HG03139 (cell line): ENCODE measurements around the gene TEDDM1.

Experiments
- ATAC-seq: cut with Tn5 transposase; IDR thresholded peaks from one replicate; pipeline ENCODE4 v1.9.1; 2021; ENCODE audit not compliant: unreplicated experiment

Gene TEDDM1

DNA sequence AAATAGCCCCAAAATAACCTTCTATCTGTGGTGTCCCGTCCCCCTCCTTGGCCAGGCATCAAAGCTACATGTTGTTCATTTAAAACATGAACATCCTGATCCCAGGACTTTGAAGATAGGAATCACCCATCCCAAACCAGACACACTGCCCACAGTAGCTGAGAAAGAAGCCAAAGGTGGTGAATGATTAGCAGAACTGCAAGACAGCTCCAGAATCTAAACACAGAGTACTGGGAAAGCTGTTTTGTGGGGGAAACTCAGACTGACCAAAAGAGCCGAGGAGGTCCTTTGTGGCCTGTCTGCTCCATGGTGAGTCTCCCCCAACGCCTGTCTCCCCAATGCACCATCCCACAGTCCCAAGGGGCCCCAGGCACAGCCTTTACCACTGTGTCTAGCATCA, 7.3 kb upstream of the TEDDM1 start:
- no peak for ATAC-seq

DNA sequence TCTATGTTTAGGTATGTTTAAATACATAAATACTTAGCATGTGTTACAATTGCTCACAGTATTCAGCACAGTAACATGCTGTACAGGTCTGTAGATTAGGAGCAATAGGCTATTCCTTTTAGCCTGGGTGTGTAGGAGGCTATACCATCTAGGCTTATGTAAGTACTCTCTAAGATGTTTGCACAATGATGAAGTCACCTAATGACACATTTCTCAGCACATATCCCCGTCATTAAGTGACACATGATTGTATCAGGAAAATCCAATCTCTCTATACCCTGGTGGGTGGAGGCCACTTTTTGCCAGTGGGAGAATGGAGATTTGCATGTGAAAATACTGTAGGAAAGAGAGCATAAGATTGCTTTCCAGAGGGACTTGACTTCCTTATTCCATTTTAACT, 5.5 kb upstream of the TEDDM1 start:
- ATAC-seq: no peak

DNA sequence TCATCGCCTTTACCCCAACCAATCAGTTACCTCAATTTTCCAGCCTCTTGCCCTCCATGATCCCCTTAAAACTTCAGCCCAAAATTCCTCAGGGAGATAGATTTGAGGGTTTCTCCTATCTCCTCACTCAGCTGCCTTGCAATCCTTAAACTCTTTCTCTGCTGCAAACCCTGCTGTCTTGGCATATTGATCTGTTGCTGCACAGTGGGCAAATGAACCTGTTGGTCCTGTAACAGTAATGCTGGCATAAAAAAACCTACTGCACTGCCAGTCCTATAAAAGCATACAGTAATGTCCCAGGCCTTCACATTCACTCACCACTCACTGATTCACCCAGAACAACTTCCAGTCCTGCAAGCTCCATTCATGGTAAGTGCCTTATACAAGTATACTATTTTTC, 5.1 kb upstream of the TEDDM1 start:
- no peak for ATAC-seq

DNA sequence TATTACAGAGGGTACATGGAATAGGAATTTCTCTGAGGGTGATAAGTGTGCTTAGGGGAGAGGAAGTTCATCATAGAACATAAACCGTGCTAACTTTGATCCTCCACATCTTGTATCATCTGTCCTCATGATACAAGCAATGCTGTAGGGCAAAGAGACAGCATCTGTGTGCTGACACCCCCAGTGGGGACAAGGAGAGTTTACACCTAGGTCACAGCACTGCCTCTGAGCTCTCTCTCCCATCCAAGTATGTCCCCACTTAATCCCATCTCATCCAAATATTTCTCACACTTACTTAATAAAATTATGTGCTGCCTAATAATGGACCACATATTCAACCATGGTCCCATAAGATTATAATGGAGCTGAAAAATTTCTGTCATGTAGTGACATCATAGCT, 4.3 kb upstream of the TEDDM1 start:
- no peak for ATAC-seq

DNA sequence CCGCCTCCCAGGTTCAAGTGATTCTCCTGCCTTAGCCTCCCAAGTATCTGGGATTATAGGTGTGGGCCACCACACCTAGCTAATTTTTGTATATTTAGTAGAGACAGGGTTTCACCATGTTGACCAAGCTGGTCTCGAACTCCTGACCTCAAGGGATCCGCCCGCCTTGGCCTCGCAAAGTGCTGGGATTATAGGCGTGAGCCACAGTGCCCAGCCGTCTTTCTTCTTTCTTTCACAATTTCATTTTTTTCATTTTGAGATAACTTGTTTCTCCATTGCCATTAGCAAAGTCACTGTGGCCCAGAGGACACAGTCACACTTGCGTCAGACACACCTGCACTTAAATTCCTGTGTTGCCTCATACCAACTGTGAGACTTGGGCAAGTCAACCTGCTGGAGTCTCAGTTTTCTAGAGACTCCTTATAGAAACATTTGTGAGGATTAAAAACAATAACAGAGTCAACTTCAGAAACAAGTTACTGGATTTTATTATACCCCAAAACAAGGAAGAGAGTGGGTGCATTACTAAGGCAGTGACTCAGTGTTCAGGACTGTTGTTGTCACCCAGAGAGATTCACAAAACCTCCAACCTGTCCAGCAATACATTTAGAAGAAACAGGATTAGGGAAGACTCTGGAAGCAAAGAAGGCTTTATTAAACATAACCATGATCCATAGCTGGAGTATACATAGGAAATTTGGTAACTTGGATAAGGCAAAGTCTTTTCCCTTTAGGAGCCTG, 2.6 kb downstream of the TEDDM1 start:
- no peak for ATAC-seq

DNA sequence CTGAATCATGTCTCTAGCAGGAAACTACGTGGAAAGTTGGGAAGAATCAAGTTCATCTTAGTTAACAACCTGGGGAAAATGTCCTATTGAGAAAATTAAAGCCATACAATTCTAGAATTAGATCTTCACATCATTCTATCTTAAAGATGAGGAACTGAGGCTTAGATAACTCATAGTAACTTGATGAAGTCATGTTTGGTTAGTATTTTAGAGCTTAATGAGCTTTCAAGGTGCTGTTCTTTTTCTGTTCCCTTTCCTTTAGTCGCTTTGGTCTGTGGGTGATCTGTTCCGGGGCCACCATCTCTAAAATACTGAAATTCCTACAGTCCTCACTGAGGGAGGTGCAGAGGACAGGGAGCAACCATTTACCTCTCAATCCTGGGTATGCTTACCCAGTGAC, 4.6 kb downstream of the TEDDM1 start:
- ATAC-seq: no peak

DNA sequence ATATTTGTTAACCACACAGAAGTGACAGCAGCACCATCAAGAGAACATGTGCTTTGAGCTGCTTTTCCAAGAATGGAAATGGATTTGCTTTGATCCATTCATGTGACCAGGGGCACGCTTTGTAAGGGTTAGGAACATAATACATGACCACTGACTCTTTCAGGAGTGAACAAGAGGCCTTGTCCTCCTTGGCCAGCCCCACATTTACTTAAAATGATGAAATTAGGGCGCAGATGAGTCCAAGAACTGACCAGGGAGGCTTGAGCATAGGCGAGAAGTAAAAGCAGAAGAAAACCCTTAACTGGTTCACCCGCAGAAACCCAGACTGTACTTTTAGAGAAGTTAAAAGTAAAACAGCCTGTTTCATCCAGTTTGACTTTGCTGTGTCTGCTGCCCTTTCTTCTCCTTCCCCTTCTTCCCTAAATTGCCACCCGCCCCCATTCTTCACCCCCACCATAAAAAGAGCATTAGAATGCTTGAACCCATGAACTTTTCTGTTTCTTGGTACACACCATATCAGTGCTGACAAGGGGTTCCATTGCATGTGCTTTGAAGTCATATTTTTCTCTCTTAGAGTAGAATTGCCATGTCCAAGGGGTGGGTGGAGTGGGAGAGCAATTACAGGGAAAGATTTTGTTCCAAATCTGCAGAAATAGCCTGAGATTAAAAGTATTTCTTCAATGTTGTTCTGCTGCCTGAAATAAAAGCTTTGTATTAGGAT, 6.3 kb downstream of the TEDDM1 start:
- no peak for ATAC-seq

DNA sequence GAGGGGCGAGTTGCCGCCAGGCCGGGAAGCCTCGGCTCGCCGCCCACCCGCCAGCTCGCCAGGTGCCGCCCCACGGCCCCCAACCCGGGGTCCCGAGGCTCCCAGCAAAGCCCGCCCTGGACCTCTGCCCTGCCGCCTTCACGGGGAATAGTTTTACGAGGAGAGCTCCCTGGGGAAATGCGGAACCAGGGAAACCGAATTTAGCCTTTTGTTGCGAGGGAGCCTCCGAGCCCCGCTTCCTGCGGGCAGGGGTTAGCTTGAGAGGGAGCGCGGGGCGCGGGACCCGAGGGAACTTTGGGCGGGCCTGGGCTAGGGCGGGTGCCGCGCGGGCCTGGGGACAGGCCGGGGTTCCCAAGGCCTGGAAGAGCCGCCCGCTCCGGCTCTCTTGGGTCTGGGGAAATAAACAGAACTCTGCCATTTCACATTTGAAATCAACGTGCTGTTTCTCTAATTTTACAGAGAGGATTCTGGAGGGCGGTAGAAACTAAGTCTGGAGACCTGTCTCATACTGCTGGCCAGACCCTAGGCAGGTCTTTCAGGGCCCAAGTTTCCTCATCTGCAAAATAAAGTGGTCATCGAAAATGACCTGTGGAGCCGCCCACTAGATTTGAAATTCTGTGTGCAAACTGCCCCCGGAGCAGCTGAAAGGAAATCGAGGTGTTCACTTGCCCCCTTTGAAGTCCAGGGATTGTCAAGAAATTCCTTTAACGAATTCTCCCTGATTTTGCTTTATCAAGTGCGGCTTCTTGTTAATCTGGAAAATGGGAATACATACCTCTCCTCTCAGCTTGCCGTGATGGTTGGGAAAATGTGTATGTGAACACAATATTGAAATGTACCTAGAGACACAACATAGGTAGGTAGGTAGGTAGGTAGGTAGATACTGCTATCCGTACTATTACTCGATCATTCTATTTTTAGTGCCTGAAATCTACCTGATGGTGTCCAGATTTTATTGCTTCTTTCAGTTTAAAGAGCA, 8.1 kb downstream of the TEDDM1 start:
- peak; percentile 10 for ATAC-seq

DNA sequence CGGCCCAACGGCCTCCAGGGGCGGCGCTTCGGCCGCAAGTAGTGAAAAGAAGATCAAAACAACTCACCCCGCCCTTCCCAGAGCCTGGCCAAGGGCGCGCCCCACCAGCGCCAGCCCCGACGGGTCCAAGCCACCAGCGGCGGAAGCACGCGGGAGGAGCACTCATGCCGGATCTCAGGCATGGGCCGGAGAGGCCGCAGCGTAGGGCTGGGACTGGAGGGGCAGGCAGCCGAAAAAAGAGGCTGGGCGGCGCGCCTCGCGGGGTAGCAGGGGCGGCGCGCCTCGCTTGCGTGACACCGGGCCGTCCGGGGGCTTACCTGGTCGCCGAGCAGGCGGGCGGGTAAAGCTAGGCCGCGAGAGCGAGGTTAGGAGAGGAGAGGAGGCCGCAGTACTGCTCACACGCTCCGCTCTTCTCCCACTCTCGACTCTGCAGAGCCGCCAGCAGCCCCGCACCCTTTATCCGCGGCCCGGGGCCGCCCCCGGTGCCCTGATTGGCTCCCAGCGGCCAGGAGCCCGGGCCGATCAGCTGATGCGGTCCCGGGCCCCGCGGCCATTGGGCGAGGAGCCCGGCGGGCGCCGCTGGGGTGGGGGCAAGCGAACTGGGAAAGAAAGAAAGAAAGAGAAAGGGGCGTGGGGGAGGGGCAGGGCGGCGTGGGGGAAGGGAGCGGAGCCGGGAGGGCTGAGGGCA, 9.0 kb downstream of the TEDDM1 start, which contains the start of gene GLUL:
Gene GLUL, minus strand, starts transcription at position 429 of the 688 bp plus-strand sequence. CDS start 3,053 bp downstream, outside the sequence.
- peak; percentile 59 for ATAC-seq

DNA sequence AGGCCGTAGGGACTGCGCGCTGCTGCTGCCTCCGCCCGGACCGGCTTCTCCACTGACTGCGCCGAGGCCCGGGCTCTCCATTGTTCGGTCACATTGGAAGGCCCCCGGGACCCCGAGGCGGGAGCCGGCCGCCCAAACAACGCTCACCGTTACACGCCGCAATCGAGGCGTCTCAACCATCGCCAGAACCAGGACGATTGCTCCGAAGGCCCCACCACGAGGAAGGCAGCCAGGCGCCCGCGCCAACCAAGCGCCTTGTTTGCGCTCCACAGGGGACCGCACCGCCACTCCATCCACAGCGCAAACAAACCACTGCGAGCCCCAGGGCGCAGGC, 9.5 kb downstream of the TEDDM1 start:
- ATAC-seq: no peak

DNA sequence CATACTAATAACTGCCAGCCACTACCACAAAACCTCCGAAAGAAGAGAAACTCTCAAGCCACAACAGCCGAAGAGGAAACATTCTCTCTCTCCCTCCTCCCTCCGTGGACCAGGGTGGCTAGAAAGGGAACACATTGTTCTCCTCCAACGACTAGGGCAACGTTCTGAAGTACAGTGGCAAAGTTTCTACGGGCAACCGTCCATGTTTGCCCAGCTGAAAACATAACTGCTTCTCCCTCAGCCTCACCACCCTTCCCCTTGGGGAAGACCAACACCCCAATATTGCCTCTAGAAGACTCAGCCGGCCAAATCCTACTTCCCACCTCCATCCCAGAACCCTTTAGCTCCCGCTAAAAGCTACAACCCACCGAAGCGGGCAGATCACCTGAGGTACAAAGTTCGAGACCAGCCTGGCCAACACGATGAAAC, 10.8 kb downstream of the TEDDM1 start:
- ATAC-seq: no peak

DNA sequence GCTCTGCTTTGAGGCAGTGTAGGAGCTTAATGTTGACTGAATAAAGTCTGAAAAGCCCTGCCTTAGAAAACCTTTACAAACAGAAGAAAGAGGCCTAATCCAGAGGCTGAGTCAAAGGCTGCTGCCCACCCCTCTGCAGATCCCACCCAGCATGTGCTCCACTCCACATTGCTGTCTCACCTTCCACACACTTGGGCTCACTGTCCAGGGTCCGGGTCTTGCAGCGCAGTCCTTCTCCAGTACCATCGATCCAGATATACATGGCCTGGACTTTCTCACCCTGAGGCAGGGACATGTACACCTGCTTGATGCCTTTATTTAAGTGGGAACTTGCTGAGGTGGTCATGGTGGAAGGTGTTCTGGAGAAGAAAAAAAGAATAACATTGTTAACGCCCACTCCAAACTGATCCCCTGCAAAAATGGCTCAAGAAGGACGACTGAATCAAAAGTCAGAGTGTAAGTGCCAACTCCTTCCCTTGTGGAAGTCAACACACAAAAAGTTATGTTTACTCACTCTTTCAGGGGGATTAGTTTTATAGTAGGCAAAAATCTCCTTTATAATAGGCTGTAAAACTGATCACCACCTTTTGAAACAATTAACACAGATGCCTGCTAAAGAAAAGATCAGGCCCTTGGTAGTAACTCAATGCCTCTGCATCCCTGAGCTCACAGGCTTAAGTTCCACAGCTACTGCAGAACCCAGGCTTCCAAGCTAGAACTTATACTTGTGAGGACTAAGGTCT, 11.9 kb downstream of the TEDDM1 start:
- no peak for ATAC-seq

DNA sequence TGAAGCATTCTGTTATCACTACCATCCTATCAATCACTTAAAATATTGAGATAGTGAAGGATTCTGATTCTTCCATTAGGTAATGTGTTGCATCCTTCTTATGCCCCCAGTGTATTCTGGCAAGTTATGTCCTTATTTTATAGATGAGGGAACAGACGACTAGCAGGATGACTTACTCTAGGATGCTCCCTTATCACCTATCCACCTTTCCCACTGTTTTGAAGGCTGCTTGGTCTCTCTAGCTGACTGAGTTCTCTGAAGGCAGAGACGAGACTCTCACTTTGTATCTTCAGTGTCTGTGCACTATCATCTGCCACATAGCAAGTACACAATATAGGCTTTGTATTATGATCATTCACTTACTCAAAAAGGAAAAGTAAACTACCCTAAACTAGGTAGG, 12.9 kb downstream of the TEDDM1 start:
- no peak for ATAC-seq

DNA sequence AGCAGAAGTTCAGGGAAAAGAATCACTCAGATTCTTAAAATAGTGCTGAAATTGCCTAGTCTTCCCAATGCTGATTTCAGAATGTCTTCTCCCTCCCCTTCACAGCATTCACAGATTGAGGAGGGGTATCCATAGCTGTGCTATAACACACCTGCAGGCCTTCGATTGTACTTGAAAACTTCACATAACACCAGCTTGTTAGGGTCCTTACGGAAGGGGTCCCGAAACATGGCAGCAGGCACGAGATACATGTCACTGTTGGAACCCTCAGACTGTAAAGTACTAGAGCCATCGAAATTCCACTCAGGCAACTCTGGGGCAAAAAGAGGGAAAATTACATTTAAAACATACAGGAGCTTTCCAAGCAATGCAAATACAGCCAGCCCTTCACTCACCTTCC, 13.5 kb downstream of the TEDDM1 start:
- no peak for ATAC-seq

DNA sequence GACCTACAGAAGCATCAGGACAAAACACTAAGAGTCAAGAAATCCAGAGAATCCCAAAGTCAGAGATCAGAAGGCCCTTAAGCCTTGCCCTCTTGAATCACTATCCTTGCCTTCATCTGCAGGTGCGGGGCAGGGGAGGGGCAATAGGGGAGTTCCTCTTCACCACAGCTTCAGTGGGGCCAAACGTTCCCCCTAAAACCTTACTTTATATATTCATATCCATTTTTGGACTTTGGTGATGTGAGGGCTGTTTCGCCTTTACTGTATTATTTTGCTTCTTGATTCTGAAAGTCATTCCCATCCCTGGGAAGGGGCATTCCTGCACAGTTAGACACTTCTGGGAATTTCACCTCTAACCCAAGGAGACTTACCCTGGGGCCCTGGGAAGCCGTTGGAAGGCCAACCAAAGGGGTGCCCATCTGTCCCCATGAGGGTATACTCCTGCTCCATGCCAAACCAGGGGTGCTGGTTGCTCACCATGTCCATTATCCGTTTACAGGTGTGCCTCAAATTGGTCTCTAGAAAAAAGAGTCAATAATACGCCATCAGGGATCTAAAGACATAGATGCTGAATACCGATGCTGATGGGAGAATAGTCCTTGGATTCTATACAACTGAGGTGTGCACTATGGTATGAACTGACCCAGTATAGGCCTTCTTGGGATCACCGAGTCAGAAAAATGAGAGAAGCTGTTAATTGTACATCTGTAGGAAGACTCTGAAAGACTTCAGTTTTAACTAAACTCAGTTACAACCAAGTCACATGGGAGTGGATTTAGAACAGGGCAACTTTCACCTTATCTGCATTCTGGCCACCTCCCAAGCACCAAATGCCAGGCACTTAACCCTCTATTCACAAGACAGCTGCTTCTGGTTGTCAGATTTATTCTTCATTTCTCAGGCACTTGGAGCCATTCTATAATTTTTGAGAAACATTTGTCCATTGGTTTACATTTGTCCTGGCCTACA, 14.3 kb downstream of the TEDDM1 start:
- no peak for ATAC-seq

DNA sequence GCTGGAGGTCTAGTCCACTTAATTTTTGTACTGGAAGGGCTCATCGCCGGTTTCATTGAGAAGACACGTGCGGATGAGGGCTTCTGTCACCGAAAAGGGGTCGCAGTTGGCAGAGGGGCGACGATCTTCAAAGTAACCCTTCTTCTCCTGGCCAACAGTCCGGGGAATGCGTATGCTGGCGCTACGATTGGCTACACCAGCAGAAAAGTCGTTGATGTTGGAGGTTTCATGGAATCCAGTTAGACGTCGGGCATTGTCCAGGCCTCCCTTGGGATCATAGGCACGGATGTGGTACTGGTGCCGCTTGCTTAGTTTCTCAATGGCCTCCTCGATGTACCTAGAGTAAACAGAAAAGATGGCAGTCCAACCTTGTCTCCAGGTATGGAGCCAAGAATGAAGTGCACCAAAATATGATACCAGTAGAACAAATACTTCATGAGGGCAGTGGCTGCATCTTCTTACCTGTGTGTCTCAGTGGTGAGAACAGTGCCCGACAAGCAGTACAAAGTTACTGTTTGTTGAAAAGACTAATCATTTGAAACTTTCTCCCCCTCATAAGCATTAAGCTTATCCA, 16.0 kb downstream of the TEDDM1 start:
- ATAC-seq: no peak

DNA sequence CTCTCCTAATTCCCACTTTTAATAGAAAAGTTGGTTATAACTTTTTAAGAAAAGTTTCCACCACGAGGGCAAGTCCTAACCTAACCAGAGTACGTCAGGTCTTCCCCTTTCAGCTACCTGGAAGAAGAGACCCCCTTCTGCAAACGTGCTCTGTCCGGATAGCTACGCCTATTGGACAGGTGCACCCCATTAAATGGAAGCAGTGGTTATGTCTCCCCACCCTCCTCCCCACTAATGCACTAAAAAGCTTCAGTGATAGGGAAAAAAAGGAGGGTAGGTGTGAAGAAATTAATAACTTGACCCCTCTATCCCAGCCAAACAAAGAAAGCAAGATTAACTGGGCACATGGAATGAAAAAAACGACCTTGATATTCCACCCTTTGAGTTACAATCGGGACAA, 16.5 kb downstream of the TEDDM1 start:
- ATAC-seq: no peak

DNA sequence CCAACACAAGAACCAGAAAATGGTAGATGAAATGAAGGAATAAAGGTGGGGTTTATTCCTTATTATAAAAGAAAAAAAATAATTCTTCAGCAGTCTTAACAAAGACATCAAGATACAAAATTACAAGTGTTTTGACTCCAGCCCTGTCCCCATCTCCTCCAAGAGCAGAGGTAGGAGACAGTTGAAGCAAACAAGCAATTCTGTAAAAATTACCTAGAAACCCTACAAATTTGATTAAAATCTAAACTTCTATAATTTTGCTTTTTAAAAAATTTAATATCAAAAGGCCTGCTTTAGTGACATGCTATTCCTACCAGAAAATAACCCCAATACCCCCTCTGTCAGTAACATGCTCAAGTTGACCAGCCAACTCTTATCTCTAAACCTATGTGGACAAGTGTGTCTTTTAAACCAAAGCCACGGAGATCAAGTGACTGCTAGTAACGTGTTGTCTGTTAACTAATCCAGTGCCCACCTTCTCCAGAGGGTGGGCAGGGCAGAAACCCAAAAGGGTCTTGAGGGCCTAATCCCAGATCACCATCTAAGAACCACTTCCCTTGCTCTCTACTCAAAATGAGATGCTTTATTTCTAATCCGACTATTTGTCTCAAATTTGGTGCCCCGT, 17.3 kb downstream of the TEDDM1 start:
- ATAC-seq: no peak
